Dedifferentiated amniotic fluid mesenchymal stem cell (primary cell): Measurements from ENCODE around the gene SNRNP48.

Experiments
- DNase-seq: peaks from one replicate; pipeline ENCODE4 v3.0.0-alpha.2; 2016; ENCODE audit errors: extremely low spot score

SNRNP48 gene

GRCh38 chr6:7593229-7593628 lies 3.2 kb downstream of the SNRNP48 start:
- DNase-seq = no peak

GRCh38 chr6:7594579-7595125 lies 4.7 kb downstream of the SNRNP48 start:
- no peak for DNase-seq

- DNase-seq = no peak
These were observed 14.0 kb downstream of the SNRNP48 start for GRCh38 chr6:7604003-7604402.

- DNase-seq = no peak
These were observed 14.5 kb downstream of the SNRNP48 start for GRCh38 chr6:7604506-7604905.

GRCh38 chr6:7615611-7616383 lies 25.8 kb downstream of the SNRNP48 start:
- peak; percentile 48 for DNase-seq

GRCh38 chr6:7617801-7618764 lies 28.1 kb downstream of the SNRNP48 start:
- peak; percentile 67 for DNase-seq

- DNase-seq = no peak
These were observed 31.8 kb downstream of the SNRNP48 start for GRCh38 chr6:7621761-7622160.

GRCh38 chr6:7624796-7625710 lies 35.1 kb downstream of the SNRNP48 start:
- no peak for DNase-seq

- no peak for DNase-seq
These were observed 38.5 kb downstream of the SNRNP48 start for GRCh38 chr6:7628479-7628878.

- DNase-seq = no peak
These were observed 38.9 kb downstream of the SNRNP48 start for GRCh38 chr6:7628909-7629308.

GRCh38 chr6:7629321-7629720 lies 39.3 kb downstream of the SNRNP48 start:
- DNase-seq = no peak

GRCh38 chr6:7630792-7631191 lies 40.8 kb downstream of the SNRNP48 start:
- no peak for DNase-seq

GRCh38 chr6:7631466-7631865 lies 41.5 kb downstream of the SNRNP48 start:
- DNase-seq = no peak

- no peak for DNase-seq
These were observed 42.7 kb downstream of the SNRNP48 start for GRCh38 chr6:7632501-7633290.

GRCh38 chr6:7633361-7633760 lies 43.4 kb downstream of the SNRNP48 start:
- no peak for DNase-seq

- DNase-seq = no peak
These were observed 46.2 kb downstream of the SNRNP48 start for GRCh38 chr6:7636151-7636550.

- DNase-seq = no peak
These were observed 47.5 kb downstream of the SNRNP48 start for GRCh38 chr6:7637533-7637932.

GRCh38 chr6:7639427-7639826 lies 49.4 kb downstream of the SNRNP48 start:
- DNase-seq = no peak

- DNase-seq = no peak
These were observed 50.0 kb downstream of the SNRNP48 start for GRCh38 chr6:7640016-7640415.
